Activated T-helper 17 cell treated with anti-CD3 and anti-CD28 coated beads, Interleukin-2, amount 50 U/mL, for 72 hours (primary cell): ENCODE measurements around the gene PADI3. TPM values are rescaled to one million over a fixed set of nuclear protein-coding genes. Genes with fewer than 3 reads are reported as not detected.

Source experiments
- ATAC-seq: fragments of 150-1000 bp; cut with Tn5 transposase; replicated peaks from 2 replicates; pipeline ENCODE4 v1.10.0; 2021; ENCODE audit warnings: mild to moderate bottlenecking, moderate library complexity
- H3K27ac Mint-ChIP-seq: one replicate; pipeline ENCODE4 v1.8.0; 2022; ENCODE audit warnings: mixed read lengths
- H3K27me3 Mint-ChIP-seq: one replicate; pipeline ENCODE4 v1.8.0; 2022; ENCODE audit warnings: mixed read lengths
- H3K36me3 Mint-ChIP-seq: one replicate; pipeline ENCODE4 v1.8.0; 2022; ENCODE audit warnings: low read depth, mild to moderate bottlenecking, mixed read lengths
- H3K4me1 Mint-ChIP-seq: one replicate; pipeline ENCODE4 v1.8.0; 2022; ENCODE audit warnings: mixed read lengths
- H3K4me3 Mint-ChIP-seq: one replicate; pipeline ENCODE4 v1.8.0; 2022; ENCODE audit warnings: mild to moderate bottlenecking, mixed read lengths
- H3K9me3 Mint-ChIP-seq: one replicate; pipeline ENCODE4 v1.8.0; 2022; ENCODE audit warnings: mixed read lengths
- total RNA-seq, 2 donors: library from RNA; stranded (reverse); gene quantifications; one replicate each; pipeline ENCODE4 v1.2.3, GENCODE V29; 2022

The PADI3 gene
- not detected for total RNA-seq

GRCh38 chr1:17248781-17249180 lies at the start of gene PADI3:
TSS of gene PADI3 (plus strand) at chr1:17249098. CDS start at chr1:17249138, 40 bp downstream.
- Mint-ChIP-seq H3K36me3 (no peaks in the 10 kb centered on the region), H3K4me3 (no peak within 1 kb of the TSS), H3K27ac (no peak within 1 kb of the TSS), H3K9me3 (no peaks in the 10 kb centered on the region), H3K4me1 (no peaks in the 10 kb centered on the region), H3K27me3 (peaks cover 17% of the 10 kb centered on the region)
- no peak for ATAC-seq

GRCh38 chr1:17199267-17200044 lies 49.4 kb upstream of the PADI3 start:
- peaks cover 11% of the 10 kb centered on the region for H3K27me3 Mint-ChIP-seq
- H3K36me3 Mint-ChIP-seq: no peaks in the 10 kb centered on the region
- peaks cover 35% of the 10 kb centered on the region for H3K4me1 Mint-ChIP-seq
- H3K9me3 Mint-ChIP-seq: no peaks in the 10 kb centered on the region
- peak; percentile 53 for ATAC-seq
- no peak overlapping the region for H3K4me3 Mint-ChIP-seq
- no peak overlapping the region for H3K27ac Mint-ChIP-seq

- peaks cover 34% of the 10 kb centered on the region for H3K4me1 Mint-ChIP-seq
- H3K9me3 Mint-ChIP-seq: no peaks in the 10 kb centered on the region
Measured at GRCh38 chr1:17200246-17200645, 48.7 kb upstream of the PADI3 start.

GRCh38 chr1:17200756-17201155 lies 48.1 kb upstream of the PADI3 start:
- H3K27ac Mint-ChIP-seq: peak overlapping the region; percentile 74
- peak overlapping the region; percentile 64 for H3K4me3 Mint-ChIP-seq
- H3K9me3 Mint-ChIP-seq: no peaks in the 10 kb centered on the region
- H3K4me1 Mint-ChIP-seq: peaks cover 34% of the 10 kb centered on the region
- ATAC-seq: no peak
- no peaks in the 10 kb centered on the region for H3K36me3 Mint-ChIP-seq
- H3K27me3 Mint-ChIP-seq: peaks cover 16% of the 10 kb centered on the region

More at GRCh38 chr1:17200246-17200645, 48.7 kb upstream of the PADI3 start:
- ATAC-seq: no peak
- no peak overlapping the region for H3K27ac Mint-ChIP-seq
- no peaks in the 10 kb centered on the region for H3K36me3 Mint-ChIP-seq
- H3K4me3 Mint-ChIP-seq: no peak overlapping the region
- H3K27me3 Mint-ChIP-seq: peaks cover 13% of the 10 kb centered on the region

GRCh38 chr1:17201201-17202021 lies 47.5 kb upstream of the PADI3 start:
- Mint-ChIP-seq H3K27me3 (peaks cover 17% of the 10 kb centered on the region), H3K4me3 (peak overlapping the region; percentile 64), H3K9me3 (no peaks in the 10 kb centered on the region), H3K36me3 (no peaks in the 10 kb centered on the region), H3K4me1 (peaks cover 34% of the 10 kb centered on the region), H3K27ac (peak overlapping the region; percentile 74)
- peak; percentile 69 for ATAC-seq

GRCh38 chr1:17204546-17205440 lies 44.1 kb upstream of the PADI3 start, which contains the start of gene PADI1:
TSS of gene PADI1 (plus strand) at chr1:17205128. CDS start at chr1:17205218, 90 bp downstream.
- no peak for ATAC-seq
- Mint-ChIP-seq H3K27me3 (peaks cover 21% of the 10 kb centered on the region), H3K9me3 (no peaks in the 10 kb centered on the region), H3K27ac (no peak within 1 kb of the TSS), H3K36me3 (no peaks in the 10 kb centered on the region), H3K4me3 (no peak within 1 kb of the TSS), H3K4me1 (peaks cover 35% of the 10 kb centered on the region)

GRCh38 chr1:17205652-17206051 lies 43.2 kb upstream of the PADI3 start:
- H3K9me3 Mint-ChIP-seq: no peaks in the 10 kb centered on the region
- peaks cover 18% of the 10 kb centered on the region for H3K27me3 Mint-ChIP-seq
- no peak for ATAC-seq
- H3K4me3 Mint-ChIP-seq: no peak overlapping the region
- H3K4me1 Mint-ChIP-seq: peaks cover 35% of the 10 kb centered on the region
- H3K36me3 Mint-ChIP-seq: no peaks in the 10 kb centered on the region
- no peak overlapping the region for H3K27ac Mint-ChIP-seq

GRCh38 chr1:17206196-17206595 lies 42.7 kb upstream of the PADI3 start:
- no peaks in the 10 kb centered on the region for H3K9me3 Mint-ChIP-seq
- peaks cover 31% of the 10 kb centered on the region for H3K4me1 Mint-ChIP-seq
- no peak overlapping the region for H3K27ac Mint-ChIP-seq
- no peak overlapping the region for H3K4me3 Mint-ChIP-seq
- no peaks in the 10 kb centered on the region for H3K36me3 Mint-ChIP-seq
- ATAC-seq: no peak
- H3K27me3 Mint-ChIP-seq: peaks cover 18% of the 10 kb centered on the region

- Mint-ChIP-seq H3K27me3 (peaks cover 18% of the 10 kb centered on the region), H3K27ac (no peak overlapping the region), H3K4me1 (peaks cover 22% of the 10 kb centered on the region), H3K36me3 (no peaks in the 10 kb centered on the region), H3K9me3 (no peaks in the 10 kb centered on the region), H3K4me3 (no peak overlapping the region)
- ATAC-seq: no peak
Measured at GRCh38 chr1:17207046-17207445, 41.9 kb upstream of the PADI3 start.

GRCh38 chr1:17207540-17207939 lies 41.4 kb upstream of the PADI3 start:
- Mint-ChIP-seq H3K36me3 (no peaks in the 10 kb centered on the region), H3K9me3 (no peaks in the 10 kb centered on the region), H3K4me3 (no peak overlapping the region), H3K4me1 (peaks cover 23% of the 10 kb centered on the region), H3K27me3 (peaks cover 22% of the 10 kb centered on the region), H3K27ac (no peak overlapping the region)
- peak; percentile 5 for ATAC-seq

- Mint-ChIP-seq H3K9me3 (no peaks in the 10 kb centered on the region), H3K36me3 (no peaks in the 10 kb centered on the region), H3K27me3 (peaks cover 26% of the 10 kb centered on the region), H3K27ac (no peak overlapping the region), H3K4me3 (no peak overlapping the region), H3K4me1 (peaks cover 24% of the 10 kb centered on the region)
- ATAC-seq: peak; percentile 97
Measured at GRCh38 chr1:17207966-17208418, 40.9 kb upstream of the PADI3 start.

- H3K9me3 Mint-ChIP-seq: no peaks in the 10 kb centered on the region
- H3K4me1 Mint-ChIP-seq: peaks cover 27% of the 10 kb centered on the region
- peaks cover 32% of the 10 kb centered on the region for H3K27me3 Mint-ChIP-seq
Measured at GRCh38 chr1:17208546-17208945, 40.4 kb upstream of the PADI3 start.

GRCh38 chr1:17209430-17209829 lies 39.5 kb upstream of the PADI3 start:
- Mint-ChIP-seq H3K4me1 (peaks cover 20% of the 10 kb centered on the region), H3K27me3 (peaks cover 34% of the 10 kb centered on the region), H3K36me3 (no peaks in the 10 kb centered on the region), H3K27ac (no peak overlapping the region), H3K9me3 (no peaks in the 10 kb centered on the region), H3K4me3 (no peak overlapping the region)
- no peak for ATAC-seq

More at GRCh38 chr1:17208546-17208945, 40.4 kb upstream of the PADI3 start:
- ATAC-seq: no peak
- Mint-ChIP-seq H3K27ac (no peak overlapping the region), H3K36me3 (no peaks in the 10 kb centered on the region), H3K4me3 (no peak overlapping the region)

GRCh38 chr1:17210176-17210575 lies 38.7 kb upstream of the PADI3 start:
- Mint-ChIP-seq H3K27ac (no peak overlapping the region), H3K9me3 (no peaks in the 10 kb centered on the region), H3K4me1 (peaks cover 20% of the 10 kb centered on the region), H3K27me3 (peaks cover 35% of the 10 kb centered on the region), H3K36me3 (no peaks in the 10 kb centered on the region), H3K4me3 (no peak overlapping the region)
- no peak for ATAC-seq
